ENCODE measurements around the gene SNED1.

Gene SNED1

GRCh38 chr2:241116606-241117560 lies 118.5 kb downstream of the SNED1 start:
- DNase-seq (ENCODE audit: extremely low spot score), result no peak
- ChIA-PET CTCF (no interaction called here), POLR2A (no interaction called here)
- TF ChIP-seq, protein P1, sequence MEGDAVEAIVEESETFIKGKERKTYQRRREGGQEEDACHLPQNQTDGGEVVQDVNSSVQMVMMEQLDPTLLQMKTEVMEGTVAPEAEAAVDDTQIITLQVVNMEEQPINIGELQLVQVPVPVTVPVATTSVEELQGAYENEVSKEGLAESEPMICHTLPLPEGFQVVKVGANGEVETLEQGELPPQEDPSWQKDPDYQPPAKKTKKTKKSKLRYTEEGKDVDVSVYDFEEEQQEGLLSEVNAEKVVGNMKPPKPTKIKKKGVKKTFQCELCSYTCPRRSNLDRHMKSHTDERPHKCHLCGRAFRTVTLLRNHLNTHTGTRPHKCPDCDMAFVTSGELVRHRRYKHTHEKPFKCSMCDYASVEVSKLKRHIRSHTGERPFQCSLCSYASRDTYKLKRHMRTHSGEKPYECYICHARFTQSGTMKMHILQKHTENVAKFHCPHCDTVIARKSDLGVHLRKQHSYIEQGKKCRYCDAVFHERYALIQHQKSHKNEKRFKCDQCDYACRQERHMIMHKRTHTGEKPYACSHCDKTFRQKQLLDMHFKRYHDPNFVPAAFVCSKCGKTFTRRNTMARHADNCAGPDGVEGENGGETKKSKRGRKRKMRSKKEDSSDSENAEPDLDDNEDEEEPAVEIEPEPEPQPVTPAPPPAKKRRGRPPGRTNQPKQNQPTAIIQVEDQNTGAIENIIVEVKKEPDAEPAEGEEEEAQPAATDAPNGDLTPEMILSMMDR (IDR thresholded peaks at IDR 0.05; ENCODE audit: control extremely low read depth, extremely low read depth, low read depth, missing control alignments), result no peak

DNA sequence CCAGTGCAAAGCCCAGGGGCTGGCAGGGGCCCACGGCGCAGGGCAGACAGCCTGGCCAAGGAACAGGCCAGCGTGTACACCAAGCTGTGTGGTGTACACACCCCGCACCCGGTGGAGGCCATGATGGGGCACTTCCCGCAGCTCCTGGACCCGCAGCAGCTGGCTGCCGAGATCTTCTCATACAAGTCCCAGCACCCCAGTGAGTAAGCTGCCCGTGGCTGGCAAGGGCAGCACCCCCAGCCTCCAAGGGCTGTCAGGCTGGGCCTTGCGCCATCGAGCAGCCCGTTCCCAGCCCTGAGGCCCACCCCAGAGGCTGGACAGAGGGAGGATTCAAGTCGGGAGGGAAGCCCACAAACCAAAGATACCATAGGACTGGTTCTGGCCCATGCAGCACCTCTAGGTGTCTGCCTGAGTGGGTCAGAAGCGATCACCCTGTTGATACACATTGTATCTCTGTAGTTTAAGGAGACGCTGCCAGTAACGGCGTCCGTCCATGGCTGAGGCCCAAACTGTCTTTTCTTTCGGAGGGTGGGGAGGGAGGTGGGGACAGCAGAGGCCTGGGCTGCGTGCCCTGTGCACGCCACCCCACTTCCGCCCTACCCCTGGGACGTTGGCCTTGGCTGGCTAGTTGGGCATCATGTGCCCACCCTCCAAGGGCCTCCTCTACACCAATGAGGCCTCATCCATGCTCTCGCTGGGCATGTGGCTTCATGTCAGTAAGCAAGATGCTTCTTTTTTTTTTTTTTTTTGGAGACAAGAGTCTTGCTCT lies 120.5 kb downstream of the SNED1 start:
- CTCF ChIA-PET, result interaction anchor here (1.4 kb wide), 1 partner anchor 31 kb away, joined by 4 read pairs; the partner anchor contains the start of gene PPP1R7
- POLR2A ChIA-PET, result no interaction called here
- TF ChIP-seq, protein P1 (IDR thresholded peaks at IDR 0.05; ENCODE audit: control extremely low read depth, extremely low read depth, low read depth, missing control alignments), result no peak
- DNase-seq (ENCODE audit: extremely low spot score), result no peak

DNA sequence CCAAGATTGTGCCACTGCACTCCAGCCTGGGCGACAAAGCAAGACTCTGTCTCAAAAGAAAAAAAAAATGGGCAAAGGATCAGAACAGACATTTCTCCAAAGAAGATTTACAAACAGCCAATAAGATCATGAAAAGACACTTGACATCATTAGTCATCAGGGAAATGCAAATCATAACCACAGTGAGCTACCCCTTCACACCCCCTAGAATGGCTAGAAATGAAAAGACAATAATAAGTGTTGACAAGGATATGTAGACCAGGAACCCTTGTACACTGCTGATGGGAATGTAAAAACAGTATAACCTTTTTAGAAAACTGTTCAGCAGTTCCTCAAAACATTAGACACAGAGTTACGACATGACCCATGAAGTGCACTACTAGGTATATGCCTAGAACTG lies 122.0 kb downstream of the SNED1 start:
- TF ChIP-seq, protein P1 (IDR thresholded peaks at IDR 0.05; ENCODE audit: control extremely low read depth, extremely low read depth, low read depth, missing control alignments), result no peak
- POLR2A ChIA-PET, result no interaction called here
- DNase-seq (ENCODE audit: extremely low spot score), result no peak
- CTCF ChIA-PET, result no interaction called here

GRCh38 chr2:241121008-241121407 lies 122.6 kb downstream of the SNED1 start:
- ChIA-PET POLR2A (no interaction called here), CTCF (interaction anchor here (0.9 to 1.1 kb wide), 2 partner anchors 11 to 43 kb away, joined by 3 read pairs; no protein-coding TSS in a partner anchor)
- no peak for DNase-seq (ENCODE audit: extremely low spot score)
- TF ChIP-seq, protein P1 (IDR thresholded peaks at IDR 0.05; ENCODE audit: control extremely low read depth, extremely low read depth, low read depth, missing control alignments), result no peak

DNA sequence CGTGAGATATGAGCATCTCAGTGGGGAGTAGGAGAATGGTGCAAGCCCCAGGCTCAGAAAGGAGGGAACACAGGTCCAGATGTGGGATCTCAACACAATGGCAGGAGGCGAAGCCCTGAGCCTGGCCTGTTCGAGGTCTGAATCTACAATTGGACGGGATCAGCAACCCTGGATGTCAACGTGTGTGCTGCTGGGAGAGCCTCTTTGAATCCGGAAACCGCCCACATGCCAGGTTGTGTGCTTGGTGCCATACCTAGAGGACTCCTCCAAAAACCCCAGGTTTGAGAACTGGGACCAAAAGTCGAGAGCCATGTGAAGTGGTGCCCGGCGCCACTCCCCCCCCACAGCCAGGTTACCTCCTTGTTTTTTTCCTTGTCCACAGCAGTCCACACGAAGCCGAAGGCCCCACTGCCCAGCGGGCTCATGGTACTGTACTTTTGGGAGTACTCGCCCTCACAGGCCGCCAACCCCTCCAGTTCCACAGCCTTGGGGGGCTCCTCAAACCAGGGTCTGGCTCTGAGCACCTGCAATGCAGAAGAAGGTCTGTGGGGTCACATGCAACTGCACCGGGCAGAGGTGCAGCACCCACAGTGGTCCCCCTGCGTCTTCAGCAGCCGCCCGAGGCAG lies 124.1 kb downstream of the SNED1 start:
- TF ChIP-seq, protein P1 (IDR thresholded peaks at IDR 0.05; ENCODE audit: control extremely low read depth, extremely low read depth, low read depth, missing control alignments), result no peak
- CTCF ChIA-PET, result no interaction called here
- POLR2A ChIA-PET, result no interaction called here
- DNase-seq (ENCODE audit: extremely low spot score), result no peak
